ENCODE measurements around the gene DEPDC7. TPM values are rescaled to one million over a fixed set of nuclear protein-coding genes. Genes with fewer than 3 reads are reported as not detected.
"Not testable (repeated sequence)": the region's sequence is repeated elsewhere in the genome, so short reads cannot be mapped to it uniquely, and the experiment has no call there.

Gene DEPDC7
- total RNA-seq (2014; rRNA removed; shearing (Covaris generic)) = 5.6 and 6.2 TPM in 2 replicates

- H3K27me3 ChIP-seq (ENCODE audit: control insufficient read depth, insufficient read depth, low read length) = peaks cover 11% of the 10 kb centered on the region
- peak; percentile 94 for DNase-seq
- no peaks in the 10 kb centered on the region for H3K36me3 ChIP-seq (replicated peaks; ENCODE audit: control insufficient read depth, insufficient read depth, low read length)
- H3K4me3 ChIP-seq (ENCODE audit: insufficient read depth, low read depth, low read length) = peak within 1 kb of the TSS; percentile 59
Measured at GRCh38 chr11:33015621-33016551, at the start of gene DEPDC7. TSS of gene DEPDC7 (plus strand) at chr11:33015878. CDS start at chr11:33015956, 78 bp downstream.

- Histone ChIP-seq H3K4me3 (ENCODE audit: insufficient read depth, low read depth, low read length) (no peak overlapping the region), H3K27me3 (ENCODE audit: control insufficient read depth, insufficient read depth, low read length) (no peaks in the 10 kb centered on the region), H3K36me3 (replicated peaks; ENCODE audit: control insufficient read depth, insufficient read depth, low read length) (peaks cover 20% of the 10 kb centered on the region)
- DNase-seq = no peak
Measured at GRCh38 chr11:32968541-32968940, 47.1 kb upstream of the DEPDC7 start.

GRCh38 chr11:32972233-32972632 lies 43.4 kb upstream of the DEPDC7 start:
- not testable (repeated sequence) for DNase-seq; H3K27me3 ChIP-seq (ENCODE audit: control insufficient read depth, insufficient read depth, low read length); H3K4me3 ChIP-seq (ENCODE audit: insufficient read depth, low read depth, low read length)
- peaks cover 22% of the 10 kb centered on the region for H3K36me3 ChIP-seq (replicated peaks; ENCODE audit: control insufficient read depth, insufficient read depth, low read length)

- Histone ChIP-seq H3K4me3 (ENCODE audit: insufficient read depth, low read depth, low read length) (no peak overlapping the region), H3K27me3 (ENCODE audit: control insufficient read depth, insufficient read depth, low read length) (no peaks in the 10 kb centered on the region), H3K36me3 (replicated peaks; ENCODE audit: control insufficient read depth, insufficient read depth, low read length) (peaks cover 21% of the 10 kb centered on the region)
- no peak for DNase-seq
Measured at GRCh38 chr11:32972781-32973180, 42.9 kb upstream of the DEPDC7 start.

- no peak for DNase-seq
- H3K36me3 ChIP-seq (replicated peaks; ENCODE audit: control insufficient read depth, insufficient read depth, low read length) = peaks cover 3% of the 10 kb centered on the region; the same call in 1 of the 2 replicates
- no peaks in the 10 kb centered on the region for H3K27me3 ChIP-seq (ENCODE audit: control insufficient read depth, insufficient read depth, low read length)
- no peak overlapping the region for H3K4me3 ChIP-seq (ENCODE audit: insufficient read depth, low read depth, low read length)
Measured at GRCh38 chr11:32982626-32983025, 33.1 kb upstream of the DEPDC7 start.

GRCh38 chr11:32983506-32983905 lies 32.2 kb upstream of the DEPDC7 start:
- H3K4me3 ChIP-seq (ENCODE audit: insufficient read depth, low read depth, low read length) = no peak overlapping the region
- H3K27me3 ChIP-seq (ENCODE audit: control insufficient read depth, insufficient read depth, low read length) = no peaks in the 10 kb centered on the region
- H3K36me3 ChIP-seq (replicated peaks; ENCODE audit: control insufficient read depth, insufficient read depth, low read length) = peaks cover 2% of the 10 kb centered on the region; the same call in 1 of the 2 replicates
- DNase-seq = no peak

GRCh38 chr11:32985600-32985999 lies 30.1 kb upstream of the DEPDC7 start:
- no peak overlapping the region for H3K4me3 ChIP-seq (ENCODE audit: insufficient read depth, low read depth, low read length)
- DNase-seq = no peak

GRCh38 chr11:32987851-32988250 lies 27.8 kb upstream of the DEPDC7 start:
- Histone ChIP-seq H3K36me3 (replicated peaks; ENCODE audit: control insufficient read depth, insufficient read depth, low read length) (no peaks in the 10 kb centered on the region), H3K27me3 (ENCODE audit: control insufficient read depth, insufficient read depth, low read length) (no peaks in the 10 kb centered on the region), H3K4me3 (ENCODE audit: insufficient read depth, low read depth, low read length) (no peak overlapping the region)
- no peak for DNase-seq

More at GRCh38 chr11:32985600-32985999, 30.1 kb upstream of the DEPDC7 start:
- H3K27me3 ChIP-seq (ENCODE audit: control insufficient read depth, insufficient read depth, low read length) = no peaks in the 10 kb centered on the region
- no peaks in the 10 kb centered on the region for H3K36me3 ChIP-seq (replicated peaks; ENCODE audit: control insufficient read depth, insufficient read depth, low read length)

- H3K27me3 ChIP-seq (ENCODE audit: control insufficient read depth, insufficient read depth, low read length) = no peaks in the 10 kb centered on the region
- no peak for DNase-seq
- H3K4me3 ChIP-seq (ENCODE audit: insufficient read depth, low read depth, low read length) = no peak overlapping the region
- no peaks in the 10 kb centered on the region for H3K36me3 ChIP-seq (replicated peaks; ENCODE audit: control insufficient read depth, insufficient read depth, low read length)
Measured at GRCh38 chr11:32990481-32990880, 25.2 kb upstream of the DEPDC7 start.

GRCh38 chr11:32991427-32991826 lies 24.3 kb upstream of the DEPDC7 start:
- Histone ChIP-seq H3K36me3 (replicated peaks; ENCODE audit: control insufficient read depth, insufficient read depth, low read length) (no peaks in the 10 kb centered on the region), H3K4me3 (ENCODE audit: insufficient read depth, low read depth, low read length) (no peak overlapping the region), H3K27me3 (ENCODE audit: control insufficient read depth, insufficient read depth, low read length) (no peaks in the 10 kb centered on the region)
- no peak for DNase-seq

GRCh38 chr11:32991898-32992297 lies 23.8 kb upstream of the DEPDC7 start:
- no peaks in the 10 kb centered on the region for H3K36me3 ChIP-seq (replicated peaks; ENCODE audit: control insufficient read depth, insufficient read depth, low read length)
- H3K27me3 ChIP-seq (ENCODE audit: control insufficient read depth, insufficient read depth, low read length) = no peaks in the 10 kb centered on the region
- H3K4me3 ChIP-seq (ENCODE audit: insufficient read depth, low read depth, low read length) = no peak overlapping the region
- no peak for DNase-seq

GRCh38 chr11:33000181-33000580 lies 15.5 kb upstream of the DEPDC7 start:
- Histone ChIP-seq H3K36me3 (replicated peaks; ENCODE audit: control insufficient read depth, insufficient read depth, low read length) (no peaks in the 10 kb centered on the region), H3K4me3 (ENCODE audit: insufficient read depth, low read depth, low read length) (no peak overlapping the region), H3K27me3 (ENCODE audit: control insufficient read depth, insufficient read depth, low read length) (no peaks in the 10 kb centered on the region)
- DNase-seq = no peak

GRCh38 chr11:33001281-33001680 lies 14.4 kb upstream of the DEPDC7 start:
- no peak for DNase-seq
- H3K4me3 ChIP-seq (ENCODE audit: insufficient read depth, low read depth, low read length) = no peak overlapping the region

GRCh38 chr11:33001751-33002542 lies 13.7 kb upstream of the DEPDC7 start:
- no peaks in the 10 kb centered on the region for H3K27me3 ChIP-seq (ENCODE audit: control insufficient read depth, insufficient read depth, low read length)
- no peak overlapping the region for H3K4me3 ChIP-seq (ENCODE audit: insufficient read depth, low read depth, low read length)
- H3K36me3 ChIP-seq (replicated peaks; ENCODE audit: control insufficient read depth, insufficient read depth, low read length) = no peaks in the 10 kb centered on the region
- DNase-seq = no peak

More at GRCh38 chr11:33001281-33001680, 14.4 kb upstream of the DEPDC7 start:
- Histone ChIP-seq H3K36me3 (replicated peaks; ENCODE audit: control insufficient read depth, insufficient read depth, low read length) (no peaks in the 10 kb centered on the region), H3K27me3 (ENCODE audit: control insufficient read depth, insufficient read depth, low read length) (no peaks in the 10 kb centered on the region)

- DNase-seq = no peak
- Histone ChIP-seq H3K27me3 (ENCODE audit: control insufficient read depth, insufficient read depth, low read length) (no peaks in the 10 kb centered on the region), H3K4me3 (ENCODE audit: insufficient read depth, low read depth, low read length) (no peak overlapping the region), H3K36me3 (replicated peaks; ENCODE audit: control insufficient read depth, insufficient read depth, low read length) (no peaks in the 10 kb centered on the region)
Measured at GRCh38 chr11:33005175-33005574, 10.5 kb upstream of the DEPDC7 start.

Measured in H7 (cell line).